Stimulated activated CD4-positive, alpha-beta T cell treated with anti-CD3 and anti-CD28 coated beads, TNF-alpha, amount 100 ng/mL, for 4 hours (primary cell): Measurements from ENCODE around the gene NACA.
A peak's percentile ranks its signal among the peaks of the same experiment; 100 is the strongest.

Experiments used
- DNase-seq, 3 experiments: peaks; one replicate each; pipeline ENCODE4 v3.0.0-alpha.2; 2020; ENCODE audit warnings: low read depth in 3 of 3

NACA gene

DNA sequence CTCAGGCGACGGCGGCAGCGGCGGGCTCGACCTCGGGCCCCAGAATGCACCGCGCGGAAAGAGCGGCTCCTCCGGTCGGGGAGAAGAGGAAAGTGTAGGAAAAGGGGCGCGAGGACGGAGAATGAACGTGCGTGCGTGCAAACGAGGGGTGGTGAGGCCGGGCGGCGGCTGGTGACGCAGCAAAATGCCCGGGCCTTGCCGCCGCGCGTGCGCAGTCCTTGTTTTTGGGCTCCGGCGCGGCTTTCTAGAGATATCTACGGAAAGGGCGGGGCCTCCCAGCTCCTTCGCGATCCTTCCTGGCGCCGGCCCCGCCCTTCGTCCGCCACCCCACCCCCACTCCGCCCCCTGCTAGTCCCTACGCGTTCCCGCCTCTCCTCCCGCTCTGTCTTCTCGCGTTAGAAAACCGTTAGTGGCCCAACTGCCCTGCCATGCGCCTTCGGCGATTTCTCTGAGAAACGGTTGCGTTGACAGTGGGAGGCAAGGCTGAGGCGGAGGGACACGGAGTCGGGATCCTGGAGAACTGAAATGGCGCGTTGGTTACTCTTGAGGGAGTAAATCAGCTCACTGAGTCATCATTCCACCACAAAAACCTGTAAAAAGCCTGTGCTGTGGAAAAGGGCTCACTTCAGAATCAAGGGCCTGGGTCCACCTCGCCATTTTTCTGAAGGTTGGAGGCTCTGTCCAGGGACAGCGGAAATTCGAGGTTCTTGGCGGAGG, 36.8 kb downstream of the NACA start, which contains the start of gene PTGES3:
Gene PTGES3 (minus strand): TSS at position 156 of the 717 bp plus-strand sequence. CDS start 285 bp downstream, outside the sequence.
- peak; percentile 93 to 96 (median 95) for DNase-seq

DNA sequence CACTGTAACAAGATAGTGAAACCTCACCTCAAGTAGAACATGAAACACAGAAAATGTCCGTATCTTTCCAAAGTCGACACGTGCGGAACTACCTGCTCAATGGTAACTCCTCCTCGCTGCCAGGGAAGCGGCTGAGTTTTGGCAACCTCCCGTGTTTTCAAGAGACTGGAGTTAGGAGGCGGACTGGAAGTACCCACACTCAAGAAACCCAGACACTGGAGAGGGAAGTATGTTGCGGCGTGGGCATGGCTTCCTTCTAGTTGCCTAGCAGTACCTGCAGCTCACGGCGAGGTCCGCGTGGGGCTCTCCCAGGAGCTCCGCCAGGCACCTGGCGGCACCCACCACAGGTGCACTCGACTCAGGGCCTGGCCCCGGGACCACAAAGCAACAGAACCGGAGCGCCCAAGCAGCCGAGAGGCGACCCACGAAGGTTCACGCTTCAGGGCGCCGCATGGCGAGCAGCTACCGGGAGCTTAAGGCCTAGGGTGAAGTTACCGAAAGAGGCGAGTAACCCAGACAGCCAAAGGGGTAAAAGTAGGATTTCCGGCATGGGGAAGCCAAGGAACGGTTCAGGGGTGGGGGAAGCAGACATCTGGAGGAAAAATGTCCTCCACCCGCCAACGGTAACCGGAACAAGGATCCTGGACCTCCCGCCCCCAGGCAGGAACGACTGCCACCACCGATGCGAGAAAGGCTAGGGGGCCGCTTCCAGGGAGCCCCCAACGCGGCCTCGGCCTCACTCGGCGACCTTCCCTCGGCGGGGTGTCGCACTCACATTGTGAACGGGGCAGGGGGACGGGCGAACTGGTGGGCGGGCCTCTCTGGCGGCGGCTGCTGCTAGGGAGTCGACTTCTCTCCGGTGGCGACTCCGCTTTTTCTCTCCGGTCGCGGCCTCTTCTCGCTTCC, 37.6 kb downstream of the NACA start:
- peak; percentile 44 to 49 (median 49) for DNase-seq

DNA sequence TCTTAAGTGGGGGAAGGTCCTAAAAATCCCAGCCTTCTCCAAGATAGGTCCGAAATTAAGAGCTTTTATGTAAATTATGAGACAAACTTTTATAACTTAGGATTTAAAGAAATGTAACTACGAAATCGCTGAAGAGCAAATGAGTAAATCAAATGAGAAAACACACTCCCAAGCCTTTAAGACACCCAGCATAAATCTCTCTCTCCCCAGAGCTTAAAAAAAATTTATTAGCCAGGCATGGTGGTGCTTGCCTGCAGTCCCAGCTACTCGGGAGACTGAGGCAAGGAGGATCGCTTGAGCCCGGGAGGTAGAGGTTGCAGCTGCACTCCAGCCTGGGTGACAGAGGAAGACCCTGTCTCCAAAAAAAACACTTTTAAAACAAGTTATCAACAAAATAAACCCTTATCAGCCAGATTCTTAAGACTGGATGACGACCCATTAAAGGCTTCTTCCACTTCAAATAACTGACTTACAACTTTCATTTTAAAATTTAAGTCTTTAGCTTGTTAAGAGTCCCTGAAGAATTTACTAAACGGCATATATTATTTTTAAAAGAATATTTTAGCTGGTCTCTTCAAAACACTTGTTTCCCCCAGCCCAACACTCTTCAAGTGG, 40.2 kb downstream of the NACA start:
- DNase-seq, result no peak

DNA sequence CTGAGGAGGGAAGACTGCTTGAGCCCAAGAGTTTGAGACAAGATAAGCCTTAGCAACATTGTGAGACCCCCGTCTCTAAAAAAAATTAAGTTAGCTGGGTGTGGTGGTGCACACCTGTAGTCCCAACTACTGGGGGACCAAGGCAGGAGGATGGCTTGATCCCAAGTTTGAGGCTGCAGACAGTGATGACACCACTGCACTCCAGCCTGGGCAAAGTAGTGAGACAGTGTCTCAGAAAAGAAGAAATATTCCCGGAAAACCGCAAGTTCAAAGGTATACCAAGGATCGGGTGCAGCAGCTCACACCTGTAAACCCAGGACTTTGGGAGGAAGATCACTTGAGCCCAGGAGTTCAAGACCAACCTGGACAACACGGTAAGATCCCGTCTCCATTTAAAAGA, 42.8 kb downstream of the NACA start:
- no peak for DNase-seq

DNA sequence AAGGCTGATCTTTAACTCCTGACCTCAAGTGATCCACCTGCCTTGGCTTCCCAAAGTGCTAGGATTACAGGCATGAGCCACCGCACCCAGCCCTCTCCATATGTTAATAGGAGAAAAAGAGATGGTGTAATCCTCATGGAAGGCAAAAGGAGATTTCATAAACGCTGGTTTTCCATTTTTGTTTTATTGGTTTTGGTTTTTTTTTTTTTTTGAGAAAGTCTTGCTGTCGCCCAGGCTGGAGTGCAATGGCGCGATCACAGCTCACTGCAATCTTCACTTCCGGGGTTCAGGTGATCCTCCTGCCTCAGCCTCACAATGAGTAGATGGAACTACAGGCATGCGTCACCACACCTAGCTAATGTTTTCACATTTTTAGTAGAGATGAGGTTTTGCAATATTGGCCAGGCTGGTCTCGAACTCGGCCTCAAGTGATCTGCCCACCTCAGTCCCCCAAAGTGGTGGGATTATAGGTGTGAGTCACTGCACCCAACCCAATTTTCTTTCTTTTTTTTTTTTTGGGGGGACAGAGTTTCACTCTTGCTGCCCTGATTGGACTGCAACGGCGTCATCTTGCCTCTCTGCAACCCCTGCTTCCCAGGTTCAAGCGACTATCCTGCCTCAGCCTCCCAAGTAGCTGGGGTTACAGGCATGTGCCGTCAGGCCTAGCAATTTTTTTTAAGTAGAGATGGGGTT, 45.1 kb downstream of the NACA start:
- no peak for DNase-seq

DNA sequence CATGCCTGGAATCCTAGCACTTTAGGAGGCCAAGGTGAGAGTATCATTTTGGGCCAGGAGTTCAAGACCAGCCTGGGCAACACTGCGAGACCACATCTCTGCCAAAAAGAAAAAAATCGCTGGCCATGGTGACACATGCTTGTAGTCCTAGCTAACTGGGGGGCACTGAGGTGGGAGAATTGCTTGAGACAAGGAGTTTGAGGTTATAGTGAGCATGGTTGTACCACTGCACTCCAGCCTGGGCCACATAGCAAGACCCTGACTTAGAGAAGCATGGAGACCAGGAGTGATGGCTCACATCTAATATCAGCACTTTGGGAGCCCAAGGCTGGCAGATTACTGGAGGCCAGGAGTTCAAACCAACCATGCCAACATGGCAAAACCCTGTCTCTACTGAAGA, 46.2 kb downstream of the NACA start:
- no peak for DNase-seq

DNA sequence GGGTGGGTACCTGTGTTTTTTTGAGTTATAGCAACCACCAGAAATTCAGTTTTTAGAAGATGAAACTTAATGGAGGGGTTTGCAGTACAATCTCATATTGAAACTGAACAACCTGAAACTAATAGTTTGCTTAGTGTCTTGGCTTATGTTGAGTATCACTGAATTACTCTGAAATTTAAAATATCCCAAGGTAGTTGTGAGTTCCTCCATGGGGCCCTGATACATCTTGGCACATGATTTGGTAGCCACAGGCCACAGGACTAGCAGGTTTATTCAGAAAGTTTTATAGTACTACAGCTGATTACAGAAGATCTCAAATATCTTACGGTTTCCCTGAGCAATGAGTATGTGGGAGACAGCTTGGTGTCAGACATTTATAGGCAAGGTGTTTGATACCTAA, 47.4 kb downstream of the NACA start:
- DNase-seq, result no peak

DNA sequence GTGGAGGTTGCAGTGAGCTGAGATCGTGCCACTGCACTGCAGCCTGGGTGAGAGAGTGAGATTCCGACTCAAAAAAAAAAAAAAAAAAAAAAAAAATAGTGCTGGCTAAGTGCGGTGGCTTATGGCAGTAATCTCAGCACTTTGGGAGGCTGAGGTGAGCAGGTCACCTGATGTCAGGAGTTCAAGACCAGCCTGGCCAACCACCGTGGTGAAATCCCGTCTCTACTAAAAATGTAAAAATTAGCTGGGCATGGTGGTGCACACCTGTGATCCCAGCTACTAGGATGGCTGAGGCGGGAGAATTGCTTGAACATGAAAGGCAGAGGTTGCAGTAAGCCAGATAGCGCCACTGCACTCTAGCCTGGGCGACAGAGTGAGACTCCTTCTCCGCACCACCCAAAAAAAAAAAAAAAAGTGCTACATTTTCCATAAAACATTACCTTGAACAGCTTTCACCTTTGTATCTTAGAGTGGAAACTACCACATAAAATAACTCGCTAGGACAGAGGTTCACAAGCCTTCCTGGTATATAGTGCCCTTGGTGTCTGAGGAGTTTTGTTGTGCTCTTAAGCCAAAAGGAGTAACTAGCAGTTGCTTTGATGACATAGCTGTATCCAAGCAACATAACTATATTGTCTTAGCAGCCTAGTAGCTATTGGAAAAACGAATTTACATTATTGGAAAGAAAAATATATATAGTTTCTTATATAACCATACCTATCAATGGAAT, 48.1 kb downstream of the NACA start:
- no peak for DNase-seq

DNA sequence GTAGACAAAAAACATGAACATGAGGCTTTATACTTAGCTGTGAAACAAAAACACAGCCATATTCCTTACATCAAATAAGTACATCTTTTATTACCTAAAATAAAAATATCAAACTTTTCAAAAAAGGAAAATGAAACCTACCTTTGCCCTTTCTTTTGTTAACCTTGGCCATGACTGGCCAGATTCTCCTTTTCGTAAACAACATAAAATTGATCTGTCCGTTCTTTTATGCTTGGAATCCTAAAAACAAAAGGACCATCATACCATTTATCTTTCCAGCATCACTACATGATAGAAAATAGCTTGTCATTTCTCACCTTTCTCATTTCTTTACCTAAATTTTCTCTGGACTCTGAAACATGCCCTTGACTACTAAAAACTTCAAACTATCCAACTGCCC, 53.5 kb downstream of the NACA start:
- DNase-seq, result no peak

DNA sequence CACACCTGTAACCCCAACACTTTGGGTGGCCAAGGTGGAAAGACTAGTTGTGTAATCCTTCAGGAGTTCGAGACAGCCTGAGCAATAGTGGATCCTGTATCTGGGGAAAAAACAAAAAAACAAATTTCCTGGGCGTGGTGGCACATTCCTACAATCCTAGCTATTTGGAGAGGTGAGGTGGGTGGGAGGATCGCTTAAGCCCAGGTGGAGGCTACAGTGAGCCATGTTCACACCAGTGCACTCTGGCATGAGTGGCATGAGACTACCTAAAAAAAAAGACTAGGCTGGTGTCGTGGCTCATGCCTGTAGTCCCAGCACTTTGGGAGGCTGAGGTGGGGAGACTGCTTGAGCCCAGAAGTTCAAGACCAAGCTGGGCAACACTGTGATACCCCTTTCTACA, 54.3 kb downstream of the NACA start:
- no peak for DNase-seq

DNA sequence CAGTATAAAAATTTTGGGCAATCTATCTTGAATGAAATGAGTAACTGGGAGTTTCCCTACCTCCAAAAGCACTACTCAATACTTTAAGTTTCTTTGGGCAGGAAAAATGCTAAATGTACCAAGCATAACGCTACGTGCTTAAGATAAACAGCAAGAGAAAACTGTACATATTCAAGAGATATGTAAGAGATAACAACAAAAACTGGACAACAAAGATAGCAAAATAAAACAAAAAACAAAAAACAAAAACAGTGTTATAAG, 57.0 kb downstream of the NACA start:
- DNase-seq, result no peak
